Anterior cingulate cortex (tissue), 58 donors: ENCODE results near the gene EDEM2.
"Not testable (repeated sequence)": the region's sequence is repeated elsewhere in the genome, so short reads cannot be mapped to it uniquely, and the experiment has no call there.

Experiments
- DNase-seq, 58 donors: peaks; one replicate each; lab custom pipeline; 2025; lab: John Stamatoyannopoulos, UW

Gene EDEM2

DNA sequence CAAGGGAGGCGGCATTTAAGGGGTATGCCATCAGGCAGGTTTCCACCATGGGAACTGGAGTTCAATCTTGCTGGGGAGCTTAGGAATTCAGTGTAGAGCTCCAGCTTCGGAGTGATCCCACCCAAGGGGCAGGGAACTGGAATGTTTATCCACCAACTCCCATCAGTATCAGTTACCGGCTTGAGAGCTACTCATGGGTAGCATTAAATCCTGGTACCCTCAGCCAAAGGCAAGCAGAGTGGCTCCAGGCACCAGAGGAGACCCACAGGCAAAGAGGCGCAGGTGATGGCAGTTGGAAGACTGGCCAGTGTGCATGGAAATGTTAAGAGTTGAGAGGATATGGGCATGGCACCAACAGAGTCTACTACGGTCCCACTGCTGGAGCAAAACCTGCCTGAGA, 14.1 kb downstream of the EDEM2 start:
- DNase-seq, result no peak

DNA sequence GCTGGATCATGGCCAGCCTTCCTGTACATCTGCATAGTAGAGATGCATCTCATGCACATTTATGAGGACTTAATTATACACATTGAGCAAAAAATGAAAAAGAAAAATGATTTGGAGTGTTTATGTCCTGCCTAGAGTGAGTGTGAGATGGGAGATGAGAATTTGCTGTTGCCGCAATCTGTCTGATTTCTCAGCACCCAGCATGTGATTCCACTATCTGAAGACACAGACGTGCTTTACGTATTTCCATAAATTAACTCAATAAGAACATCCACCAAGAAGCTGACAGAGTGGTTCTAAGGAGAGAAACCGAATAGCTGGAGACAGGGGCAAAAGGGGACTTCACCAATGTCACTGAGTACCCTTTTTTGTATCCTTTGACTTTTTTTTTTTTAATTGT, 15.2 kb downstream of the EDEM2 start:
- no peak for DNase-seq

DNA sequence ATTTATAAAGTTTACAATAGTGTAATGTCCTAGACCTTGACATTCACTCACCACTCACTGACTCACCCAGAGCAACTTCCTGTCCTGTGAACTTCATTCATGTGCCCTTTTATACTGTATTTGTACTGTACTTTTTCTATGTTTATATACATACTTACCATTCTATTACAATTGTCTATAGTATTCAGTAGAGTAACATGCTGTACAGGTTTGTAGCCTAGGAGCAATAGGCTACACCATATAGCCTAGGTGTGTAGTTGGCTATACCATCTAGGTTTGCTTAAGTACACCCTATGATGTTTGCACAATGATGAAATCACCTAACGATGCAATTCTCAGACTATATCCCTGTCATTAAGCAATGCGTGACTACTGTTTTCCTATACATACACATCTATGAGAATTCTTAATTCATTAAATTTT, 17.5 kb downstream of the EDEM2 start:
- DNase-seq, result no peak

DNA sequence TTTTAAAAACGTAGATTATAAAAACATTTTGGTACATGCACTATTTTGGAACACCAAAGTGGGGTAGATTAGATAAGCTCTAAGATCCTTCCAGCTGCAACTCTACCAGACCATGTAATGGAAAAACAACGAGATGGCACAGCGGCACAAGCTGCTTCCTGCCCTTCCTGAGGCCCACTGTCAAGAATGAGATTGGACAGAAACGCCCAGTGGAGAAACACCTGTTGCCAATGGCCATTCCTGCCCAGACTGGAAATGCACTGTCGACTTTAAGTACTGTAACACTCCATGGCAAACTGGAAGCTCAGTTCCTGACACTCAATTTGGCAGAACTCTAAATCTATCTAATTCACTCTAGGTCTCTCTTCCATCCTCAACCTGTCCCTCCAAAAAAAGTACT, 21.4 kb downstream of the EDEM2 start:
- DNase-seq, result no peak

DNA sequence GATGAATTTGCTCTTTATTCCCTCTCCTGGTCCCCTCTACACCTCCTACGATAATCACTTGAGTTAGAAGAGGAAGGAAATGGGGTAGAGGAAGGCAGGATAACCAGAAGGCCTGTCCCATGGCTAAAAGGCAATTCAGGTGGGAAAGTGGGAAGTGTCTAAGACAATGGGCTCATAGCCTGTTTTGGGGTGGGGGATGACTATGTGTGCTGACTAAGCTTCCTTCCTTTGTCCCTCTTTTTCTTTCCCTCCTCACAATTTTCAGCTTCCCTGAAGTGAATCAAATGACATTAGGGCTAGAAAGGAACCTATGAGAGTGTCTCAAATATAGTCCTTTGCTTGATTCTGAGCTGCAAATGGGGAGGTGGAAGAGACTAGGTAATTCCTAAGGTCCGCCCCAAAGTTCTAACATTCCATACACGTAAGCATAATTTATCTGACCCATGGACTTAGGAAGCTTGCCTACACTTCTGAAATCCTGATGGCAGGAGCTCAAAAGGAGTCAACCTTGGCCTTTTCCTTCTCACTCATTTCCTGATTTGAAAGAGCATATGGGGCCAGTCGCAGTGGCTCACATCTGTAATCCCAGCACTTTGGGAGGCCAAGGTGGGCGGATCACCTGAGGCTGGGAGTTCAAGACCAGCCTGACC, 24.3 kb downstream of the EDEM2 start:
- DNase-seq, result no peak

DNA sequence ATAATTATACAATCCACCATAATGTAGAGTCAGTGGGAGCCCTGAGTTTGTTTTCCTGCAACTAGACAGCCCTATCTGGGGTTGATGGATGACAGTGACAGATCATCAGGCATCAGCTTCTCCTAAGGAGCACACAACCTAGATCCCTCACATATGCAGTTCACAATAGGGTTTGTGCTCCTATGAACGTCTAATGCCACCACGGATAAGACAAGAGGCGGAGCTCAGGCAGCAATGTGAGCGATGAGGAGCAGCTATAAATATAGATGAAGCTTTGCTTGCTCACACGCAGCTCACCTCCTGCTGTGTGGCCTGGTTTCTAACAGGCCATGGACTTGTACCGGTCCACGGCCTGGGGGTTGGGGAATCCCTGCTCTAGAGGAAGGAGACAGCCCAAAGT, 25.9 kb downstream of the EDEM2 start:
- no peak for DNase-seq

DNA sequence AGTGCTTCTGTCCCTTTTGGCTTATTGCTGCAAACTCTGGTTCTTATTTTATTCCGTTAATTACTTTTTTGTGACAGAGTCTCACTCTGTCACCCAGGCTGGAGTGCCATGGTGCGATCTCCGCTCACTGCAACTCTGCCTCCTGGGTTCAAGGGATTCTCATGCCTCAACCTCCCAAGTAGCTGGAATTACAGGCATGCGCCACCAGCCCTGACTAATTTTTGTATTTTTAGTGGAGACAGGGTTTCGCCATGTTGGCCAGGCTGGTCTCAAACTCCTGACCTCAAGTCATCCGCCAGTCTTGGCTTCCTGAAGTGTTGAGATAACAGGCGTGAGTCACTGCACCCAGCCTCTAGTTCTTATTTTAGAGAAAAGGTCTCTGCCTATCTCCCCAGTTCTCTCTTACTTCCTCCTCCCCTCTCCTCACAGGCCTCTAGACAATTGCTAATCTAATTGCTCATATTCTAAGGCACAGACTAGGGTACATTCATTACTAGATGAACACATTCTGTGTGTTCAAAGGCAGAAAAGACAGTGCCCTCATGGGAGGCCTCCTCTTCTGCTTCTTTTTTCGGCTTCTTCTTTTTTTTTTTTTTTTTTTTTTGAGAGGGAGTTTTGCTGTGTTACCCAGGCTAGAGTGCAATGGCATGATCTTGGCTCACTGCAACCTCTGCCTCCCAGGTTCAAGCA, 27.0 kb downstream of the EDEM2 start:
- no peak for DNase-seq

DNA sequence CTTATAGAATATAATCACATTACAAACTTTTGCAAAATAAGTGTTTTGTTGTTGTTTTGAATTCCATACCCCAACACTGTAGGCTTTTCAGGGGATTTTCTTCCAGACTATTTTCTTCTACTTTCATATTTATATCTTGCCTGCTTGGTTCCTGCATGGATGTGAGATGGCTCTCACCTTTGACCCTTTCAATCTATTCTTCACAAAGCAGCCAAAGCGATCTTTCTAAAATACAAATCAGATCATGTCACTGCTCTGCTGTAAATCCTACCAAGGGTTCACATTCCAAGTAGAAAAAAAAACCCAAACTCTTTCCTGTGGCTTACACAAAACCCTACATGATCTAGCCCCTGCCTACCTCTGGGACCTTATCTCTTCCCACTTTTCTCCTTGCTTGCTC, 29.5 kb downstream of the EDEM2 start:
- no peak for DNase-seq

DNA sequence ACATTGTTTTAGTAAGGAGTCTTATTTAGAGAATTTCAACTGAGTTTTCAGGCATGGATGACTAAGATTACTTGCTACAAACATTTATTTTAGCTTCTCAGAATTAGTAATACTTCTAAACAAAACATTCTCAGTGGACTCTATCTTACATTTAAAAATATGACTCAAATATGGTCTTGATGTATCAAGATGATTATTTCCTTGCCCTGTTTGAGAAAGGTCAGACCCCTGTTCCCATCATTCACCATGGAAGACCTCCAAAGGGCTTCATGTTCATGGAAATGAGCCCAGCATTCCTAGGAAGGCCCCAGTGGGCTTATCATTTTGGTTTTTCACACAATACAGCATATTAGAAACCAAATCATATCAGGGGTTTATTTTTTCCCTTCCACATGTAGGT, 29.9 kb downstream of the EDEM2 start:
- DNase-seq, result no peak

DNA sequence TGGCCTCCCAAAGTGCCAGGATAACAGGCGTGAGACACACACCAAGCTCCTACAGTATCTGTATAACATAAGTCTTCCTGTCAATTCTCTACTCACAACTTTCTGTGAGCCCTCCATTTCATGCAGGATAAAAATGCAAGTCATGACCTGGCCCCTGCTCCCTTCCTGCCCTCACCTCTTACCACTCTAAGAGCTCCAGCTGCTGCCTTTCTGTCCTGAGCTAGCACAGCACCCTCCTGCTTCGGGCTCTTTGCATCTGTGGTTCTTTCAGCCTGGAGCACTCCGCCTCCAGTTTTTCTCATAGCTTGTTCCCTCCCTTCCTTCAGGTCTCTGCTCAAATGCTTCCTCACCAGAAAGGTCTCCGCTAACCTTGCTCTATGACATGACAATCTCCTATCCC, 30.9 kb downstream of the EDEM2 start:
- DNase-seq, result no peak

DNA sequence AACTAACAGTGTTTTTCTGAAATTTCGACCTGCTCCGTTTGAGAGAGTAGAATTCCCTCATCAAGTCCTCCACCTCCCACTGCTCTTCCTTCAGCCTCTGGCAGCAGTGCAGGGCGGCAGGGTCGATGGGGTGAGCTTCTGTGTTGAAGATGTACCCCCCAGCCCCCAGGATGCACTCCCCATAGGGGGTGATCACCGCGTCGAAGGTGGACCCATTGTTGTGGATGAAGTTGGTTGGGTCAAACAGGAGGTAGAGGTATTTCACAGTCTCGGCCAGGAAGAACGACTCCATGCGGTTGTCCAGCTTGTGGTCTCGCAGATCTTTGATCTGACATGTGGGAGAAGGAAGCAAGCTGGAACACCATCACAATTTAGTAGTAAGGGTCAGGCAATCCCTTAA, 31.5 kb downstream of the EDEM2 start:
- DNase-seq, result no peak

DNA sequence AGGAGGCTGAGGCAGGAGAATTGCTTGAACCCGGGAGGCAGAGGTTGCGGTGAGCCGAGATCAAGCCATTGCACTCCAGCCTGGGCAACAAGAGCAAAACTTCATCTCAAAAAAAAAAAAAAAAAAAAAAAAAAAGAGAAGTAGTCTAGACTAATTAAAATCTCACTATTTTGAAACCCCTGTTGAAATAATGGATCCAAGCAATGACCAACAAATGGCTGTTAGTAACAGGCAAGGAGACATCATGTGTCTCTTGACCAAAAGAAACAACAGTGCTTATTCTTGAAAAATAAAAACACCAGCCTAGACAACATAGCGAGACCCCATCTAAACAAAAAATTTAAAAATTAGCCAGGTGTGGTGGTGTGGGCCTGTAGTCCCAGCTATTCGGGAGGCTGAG, 34.9 kb downstream of the EDEM2 start:
- DNase-seq, result not testable (repeated sequence)

DNA sequence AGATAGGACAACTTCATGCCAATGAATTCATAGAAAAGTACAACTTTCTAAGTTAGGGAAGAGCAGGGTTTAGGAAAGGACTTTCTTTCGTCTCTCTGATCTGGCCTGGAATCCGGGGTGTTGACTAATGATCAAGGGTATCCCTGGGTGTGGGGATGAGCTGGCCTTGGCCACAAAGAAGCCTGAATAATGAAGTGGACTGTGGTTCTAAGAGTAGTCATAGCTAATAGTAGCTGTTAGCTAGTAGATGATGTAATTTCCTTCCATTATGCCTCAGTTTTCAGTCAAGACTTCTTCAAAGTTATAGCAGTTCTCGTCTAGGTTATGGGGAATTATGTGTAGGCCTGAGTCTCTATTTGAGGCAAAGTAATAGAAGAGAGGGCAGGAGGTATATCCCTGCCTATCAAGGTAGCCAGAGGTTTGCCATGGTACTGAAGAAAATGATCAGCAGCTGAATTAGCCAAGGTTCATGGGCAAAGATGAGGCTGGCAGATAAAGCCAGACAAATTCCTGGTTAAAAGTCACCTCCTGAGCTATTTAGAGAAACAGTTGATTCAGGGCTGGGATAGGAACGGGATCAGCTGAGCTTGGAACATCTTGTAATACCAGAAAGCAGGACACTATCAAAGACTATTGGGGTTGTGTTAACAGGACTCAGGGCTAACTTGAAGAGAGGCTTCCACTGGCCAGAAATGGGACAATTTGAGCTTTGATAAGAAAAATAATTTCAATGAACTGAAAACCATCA, 35.8 kb downstream of the EDEM2 start:
- no peak for DNase-seq

DNA sequence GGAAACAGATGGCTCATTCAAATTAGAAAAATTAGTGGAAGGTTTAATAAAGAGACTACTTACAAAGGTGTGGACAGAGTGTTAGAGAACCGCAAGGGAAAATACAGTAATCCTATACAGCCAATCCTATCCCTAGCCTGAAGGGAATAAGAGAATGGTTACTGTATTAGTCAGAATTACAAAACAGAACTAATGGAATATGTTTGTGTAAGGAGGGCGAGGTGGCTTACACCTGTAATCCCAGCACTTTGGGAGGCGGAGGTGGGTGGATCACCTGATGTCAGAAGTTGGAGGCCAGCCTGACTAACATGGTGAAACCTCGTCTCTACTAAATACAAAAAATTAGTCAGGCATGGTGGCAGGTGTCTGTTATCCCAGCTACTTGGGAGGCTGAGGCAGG, 38.2 kb downstream of the EDEM2 start:
- DNase-seq, result no peak

DNA sequence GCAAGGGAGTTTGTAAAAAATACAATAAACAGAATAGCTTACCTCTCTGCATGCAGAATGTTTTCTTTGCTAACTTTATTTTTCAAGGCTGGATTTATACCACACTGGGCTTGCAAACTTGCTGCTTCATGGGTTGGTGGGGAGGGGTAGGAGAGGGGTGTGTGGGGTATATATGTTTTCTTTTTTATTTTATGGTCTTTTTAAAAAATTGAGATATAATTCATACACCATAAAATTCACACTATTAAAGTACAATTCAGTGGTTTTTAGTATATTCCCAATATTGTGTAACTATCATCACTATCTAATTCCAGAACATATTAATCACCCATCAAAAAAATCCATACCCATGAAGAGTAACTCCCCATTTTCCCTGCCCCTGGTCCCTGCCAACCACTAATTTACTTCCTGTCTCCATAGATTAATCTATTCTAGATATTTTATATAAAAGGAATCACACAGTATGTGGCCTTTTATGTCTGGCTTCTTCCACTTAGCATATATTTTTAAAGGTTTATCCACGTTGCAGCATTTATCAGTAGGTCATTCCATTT, 40.2 kb downstream of the EDEM2 start:
- no peak for DNase-seq

DNA sequence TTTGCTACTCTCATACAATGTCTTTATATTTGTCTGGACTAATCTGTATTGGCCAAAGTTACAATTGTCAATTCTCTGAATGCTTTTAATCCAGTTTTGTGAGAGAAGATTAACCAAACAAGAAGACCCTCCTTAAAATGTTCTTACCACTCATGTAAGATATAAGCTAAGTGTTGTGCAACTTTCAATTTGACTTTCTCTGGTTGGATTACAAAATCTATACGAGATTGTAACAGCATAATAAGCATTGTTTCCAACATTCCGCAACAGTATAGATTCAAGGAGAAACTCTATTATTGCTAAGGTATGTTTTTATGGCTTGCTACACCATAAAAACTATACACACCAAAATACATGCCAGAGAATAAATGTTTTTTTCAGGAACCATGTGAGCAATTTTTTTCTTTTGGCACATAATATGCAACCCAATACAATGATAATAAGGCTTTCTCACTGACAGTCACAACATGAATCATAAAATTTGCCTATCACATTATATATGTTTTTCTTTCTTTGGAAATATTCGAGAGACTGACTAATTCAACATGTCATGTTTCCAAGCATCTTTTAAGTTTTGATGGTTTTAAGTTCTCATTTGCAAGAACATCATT, 42.3 kb downstream of the EDEM2 start:
- DNase-seq, result no peak

DNA sequence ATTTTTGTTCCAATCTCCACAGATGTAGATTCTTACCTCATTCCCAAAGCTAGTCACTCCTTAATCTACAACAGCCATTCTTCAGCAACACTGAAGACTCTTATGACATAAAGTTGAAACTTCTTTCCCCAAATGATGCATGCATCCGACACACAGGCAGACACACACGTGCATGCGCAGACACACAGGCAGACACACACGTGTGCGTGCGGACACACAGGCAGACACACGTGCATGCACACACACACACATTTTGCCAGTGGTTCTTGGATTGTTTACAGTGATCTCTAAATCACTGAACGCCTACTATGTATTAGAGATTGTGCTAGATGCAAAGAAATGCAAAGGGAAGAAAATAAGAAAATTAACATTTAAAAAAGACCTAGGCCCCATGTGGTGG, 45.5 kb downstream of the EDEM2 start:
- DNase-seq, result no peak

DNA sequence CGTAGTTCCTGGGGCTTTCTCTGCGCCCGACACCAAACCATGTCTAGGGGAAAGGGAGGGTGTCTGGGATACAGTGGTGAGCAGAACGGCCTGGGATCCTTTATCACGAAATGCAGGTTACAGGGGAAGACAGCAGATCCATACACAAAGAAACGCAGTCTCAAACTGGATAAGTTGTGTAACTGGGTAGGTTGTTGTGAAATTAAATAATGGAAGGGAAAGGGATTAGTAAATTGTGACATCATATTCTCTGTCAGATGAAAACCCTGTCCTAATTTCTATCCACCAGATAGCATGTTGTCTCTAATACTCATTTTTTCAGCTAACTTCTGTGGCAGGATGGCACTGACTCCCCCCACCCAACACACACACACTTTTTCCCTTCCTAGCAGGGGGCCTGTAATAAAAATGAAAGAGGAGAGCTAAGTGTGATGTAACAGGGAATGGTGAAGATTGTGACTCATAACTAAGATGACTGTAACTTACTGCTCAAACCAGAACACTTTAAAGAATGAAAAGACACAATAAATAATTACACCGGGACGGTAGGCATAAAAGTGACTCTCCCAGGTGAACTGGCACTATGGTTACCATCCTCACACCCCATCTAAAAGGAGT, 53.8 kb downstream of the EDEM2 start:
- DNase-seq, result no peak

DNA sequence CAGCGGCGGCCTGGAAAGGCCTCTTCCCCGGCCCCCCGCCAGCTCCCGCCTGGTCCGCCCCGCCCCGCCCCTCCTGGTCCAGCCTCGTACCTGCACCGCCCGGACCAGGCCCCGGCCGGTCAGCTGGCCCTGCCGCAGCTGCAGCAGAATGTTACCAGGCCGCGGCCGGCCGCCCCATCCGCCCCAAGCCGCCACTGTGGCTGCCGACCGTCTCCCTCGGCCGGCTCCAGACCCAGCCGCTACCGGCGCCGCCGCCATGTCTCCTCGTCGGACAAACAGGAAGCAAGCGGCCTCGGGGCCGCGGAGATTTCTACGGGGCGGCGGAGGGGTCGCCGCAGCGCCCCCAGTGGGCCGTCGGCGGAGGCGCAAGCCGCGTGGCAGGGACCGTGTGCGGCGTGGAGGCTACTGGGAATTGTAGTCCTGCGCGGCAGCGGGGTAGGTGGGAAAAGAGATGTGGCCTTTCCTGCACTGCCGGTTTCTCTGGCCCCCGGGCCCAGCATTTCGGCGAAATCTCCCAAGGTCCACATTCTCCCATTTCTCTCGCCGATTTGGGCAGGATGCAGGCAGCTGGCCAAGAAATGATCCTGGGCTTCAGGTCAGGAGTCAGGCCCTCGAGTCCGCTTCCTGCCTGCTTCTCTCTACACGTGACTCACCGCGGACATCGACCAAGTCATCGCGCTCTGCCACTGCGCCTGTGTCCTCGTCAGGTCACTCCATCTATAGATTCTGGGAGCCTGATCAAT, 54.4 kb downstream of the EDEM2 start, which contains the start of gene TRPC4AP:
TRPC4AP (minus strand) TSS at position 284 of the 743 bp plus-strand sequence; CDS start at position 258, 26 bp downstream.
- DNase-seq, result peak in 57 of 58 donors; percentile 48 to 90 (median 81)
